ENCODE measurements around the gene TGFB2. TPM values are rescaled to one million over a fixed set of nuclear protein-coding genes. Genes with fewer than 3 reads are reported as not detected.

The TGFB2 gene
- total and polyA plus RNA-seq, 2 donors (not counting 3 experiments of a cell fraction or from before 2014, with no cell fraction given), result 21.2 to 43.5 TPM

GRCh38 chr1:218436997-218437396, 91.9 kb downstream of the TGFB2 start:
- no peak for FAIRE-seq
- dilution Hi-C loops (cut with MboI; ENCODE audit: extremely low pct_ligation_motif_present, low sequenced_read_pairs), result no loop called here

More at GRCh38 chr1:218436997-218437396, 91.9 kb downstream of the TGFB2 start:
- Histone ChIP-seq H3K36me3 (ENCODE audit: control insufficient read depth in 2 of 2, extremely low read depth in 1 of 2, insufficient read depth in 2 of 2, low read length in 2 of 2) (no peaks in the 10 kb centered on the region), H3K9me3 (replicated peaks; ENCODE audit: control insufficient read depth, insufficient read depth, low read length) (no peaks in the 10 kb centered on the region), H3K9ac (replicated peaks; ENCODE audit: extremely low read depth, insufficient read depth, low read length) (no peak overlapping the region), H3K4me2 (ENCODE audit: insufficient read depth, low read length) (no peak overlapping the region), H3K27ac (ENCODE audit: insufficient read depth, low read depth, low read length) (no peak overlapping the region), H4K20me1 (replicated peaks; ENCODE audit: control insufficient read depth, extremely low read depth, insufficient read depth, low read length) (no peaks in the 10 kb centered on the region), H3K4me3 (replicated peaks in 1 of 3; ENCODE audit: insufficient read depth in 1 of 3, low read depth in 1 of 3, low read length in 3 of 3) (no peak overlapping the region), H3K4me1 (ENCODE audit: control insufficient read depth, extremely low read depth, insufficient read depth, low read length) (no peaks in the 10 kb centered on the region), H3K27me3 (ENCODE audit: control insufficient read depth in 2 of 2, insufficient read depth in 2 of 2, low read length in 2 of 2) (no peaks in the 10 kb centered on the region), H2AFZ (ENCODE audit: low read depth, low read length) (no peak overlapping the region), H3K9me1 (replicated peaks; ENCODE audit: control insufficient read depth, extremely low read depth, insufficient read depth, low read length) (no peaks in the 10 kb centered on the region), H3K79me2 (ENCODE audit: control insufficient read depth, insufficient read depth, low read length) (no peaks in the 10 kb centered on the region)
- no TSS peak for BruUV-seq (replicated peaks)
- intact Hi-C loops (cut with micrococcal nuclease), result no loop called here
- DNase-seq (ENCODE audit: low read depth, low spot score), result no peak
- POLR2A ChIA-PET, result no interaction called here
- CTCF ChIA-PET, result no interaction called here
- TF ChIP-seq CTCF (IDR thresholded peaks at IDR 0.05; ENCODE audit: extremely low read depth in 1 of 2, insufficient read depth in 1 of 2, low read depth in 1 of 2, low read length in 2 of 2) (no peak), POLR2AphosphoS5 (IDR thresholded peaks at IDR 0.05; ENCODE audit: insufficient read depth, low read depth, low read length) (no peak), MYC (IDR thresholded peaks at IDR 0.05; ENCODE audit: low read depth, low read length) (no peak), MAX (IDR thresholded peaks at IDR 0.05; ENCODE audit: insufficient read depth, insufficient read length) (no peak), JUN (IDR thresholded peaks at IDR 0.05; ENCODE audit: borderline replicate concordance, insufficient read depth, insufficient read length, low read depth) (no peak), GATA2 (IDR thresholded peaks at IDR 0.05; ENCODE audit: insufficient read depth, insufficient read length, low read depth, low read length) (no peak), EZH2 (IDR thresholded peaks at IDR 0.05; ENCODE audit: borderline replicate concordance, low read depth, low read length, severe bottlenecking) (no peak), POLR2A (IDR thresholded peaks at IDR 0.05; ENCODE audit: low read depth, low read length) (no peak), FOS (IDR thresholded peaks at IDR 0.05; ENCODE audit: borderline replicate concordance, insufficient read depth, low read length) (no peak)
